ENCODE measurements around the gene ZNF584.
"Not testable (repeated sequence)": the region's sequence is repeated elsewhere in the genome, so short reads cannot be mapped to it uniquely, and the experiment has no call there.

Gene ZNF584

GRCh38 chr19:58372311-58373133, 35.9 kb upstream of the ZNF584 start:
- Histone ChIP-seq H3K9me3 (ENCODE audit: insufficient read depth, low read depth, low read length) (no peaks in the 10 kb centered on the region), H3K4me3 (ENCODE audit: low read depth, low read length) (no peak overlapping the region), H3K9ac (ENCODE audit: low read length) (no peak overlapping the region), H3K4me1 (ENCODE audit: control insufficient read depth in 1 of 2, insufficient read depth in 2 of 2, low read length in 2 of 2) (peaks cover 3 to 9% of the 10 kb centered on the region in 2 experiments), H3K36me3 (ENCODE audit: control insufficient read depth in 1 of 2, insufficient read depth in 2 of 2, low read length in 2 of 2) (peaks cover 5 to 8% of the 10 kb centered on the region in 2 experiments), H4K91ac (ENCODE audit: low read depth, low read length) (no peak overlapping the region), H2BK120ac (ENCODE audit: insufficient read depth, low read length, poor library complexity) (no peak overlapping the region), H2BK12ac (ENCODE audit: low read length) (no peak overlapping the region), H4K12ac (ENCODE audit: low read depth, low read length) (no peak overlapping the region), H3K27me3 (ENCODE audit: insufficient read depth, low read length) (no peaks in the 10 kb centered on the region), H3K4ac (ENCODE audit: low read depth, low read length) (no peak overlapping the region), H2AFZ (ENCODE audit: insufficient read depth, low read length, poor library complexity) (no peak overlapping the region), H3K18ac (ENCODE audit: low read length) (no peak overlapping the region), H3K4me2 (ENCODE audit: low read length) (no peak overlapping the region), H3K79me1 (ENCODE audit: low read length) (no peaks in the 10 kb centered on the region), H3K23ac (ENCODE audit: low read length) (no peak overlapping the region), H2AK5ac (ENCODE audit: low read length) (no peak overlapping the region), H4K8ac (ENCODE audit: low read depth, low read length) (no peak overlapping the region), H3K14ac (ENCODE audit: low read length) (no peak overlapping the region), H3K27ac (ENCODE audit: low read depth, low read length) (no peak overlapping the region), H2BK5ac (ENCODE audit: low read depth, low read length, poor library complexity) (no peak overlapping the region), H3K79me2 (ENCODE audit: control insufficient read depth, insufficient read depth, low read length, poor library complexity) (no peaks in the 10 kb centered on the region)
- peak in 1 of 2 donors; percentile 14 for DNase-seq
- no CpG with 5 or more reads among the region's 15 CpGs for WGBS (ENCODE audit: extremely low coverage, insufficient coverage, insufficient read length)

- Histone ChIP-seq H2AK5ac (ENCODE audit: low read length) (no peak overlapping the region), H2AFZ (ENCODE audit: insufficient read depth, low read length, poor library complexity) (no peak overlapping the region), H3K14ac (ENCODE audit: low read length) (no peak overlapping the region), H4K91ac (ENCODE audit: low read depth, low read length) (no peak overlapping the region), H3K36me3 (ENCODE audit: control insufficient read depth in 1 of 2, insufficient read depth in 2 of 2, low read length in 2 of 2) (no peaks in the 10 kb centered on the region), H3K4me1 (ENCODE audit: control insufficient read depth in 1 of 2, insufficient read depth in 2 of 2, low read length in 2 of 2) (peaks cover 3 to 9% of the 10 kb centered on the region in 2 experiments), H4K12ac (ENCODE audit: low read depth, low read length) (no peak overlapping the region), H2BK120ac (ENCODE audit: insufficient read depth, low read length, poor library complexity) (no peak overlapping the region), H2BK5ac (ENCODE audit: low read depth, low read length, poor library complexity) (no peak overlapping the region), H4K8ac (ENCODE audit: low read depth, low read length) (no peak overlapping the region), H3K18ac (ENCODE audit: low read length) (no peak overlapping the region), H3K4me2 (ENCODE audit: low read length) (no peak overlapping the region), H2BK12ac (ENCODE audit: low read length) (no peak overlapping the region), H3K23ac (ENCODE audit: low read length) (no peak overlapping the region), H3K27me3 (ENCODE audit: insufficient read depth, low read length) (no peaks in the 10 kb centered on the region), H3K9me3 (ENCODE audit: insufficient read depth, low read depth, low read length) (no peaks in the 10 kb centered on the region), H3K4ac (ENCODE audit: low read depth, low read length) (no peak overlapping the region), H3K79me1 (ENCODE audit: low read length) (no peaks in the 10 kb centered on the region), H3K27ac (ENCODE audit: low read depth, low read length) (no peak overlapping the region), H3K79me2 (ENCODE audit: control insufficient read depth, insufficient read depth, low read length, poor library complexity) (no peaks in the 10 kb centered on the region), H3K4me3 (ENCODE audit: low read depth, low read length) (no peak overlapping the region), H3K9ac (ENCODE audit: low read length) (no peak overlapping the region)
- no peak for DNase-seq
- WGBS (ENCODE audit: extremely low coverage, insufficient coverage, insufficient read length): no CpG with 5 or more reads among the region's 4 CpGs
These were observed 34.2 kb upstream of the ZNF584 start for GRCh38 chr19:58374200-58374599.

GRCh38 chr19:58376724-58377123, 31.7 kb upstream of the ZNF584 start:
- not testable (repeated sequence) for H3K79me1 ChIP-seq (ENCODE audit: low read length); H3K9ac ChIP-seq (ENCODE audit: low read length); H2BK5ac ChIP-seq (ENCODE audit: low read depth, low read length, poor library complexity); H2AK5ac ChIP-seq (ENCODE audit: low read length); H3K23ac ChIP-seq (ENCODE audit: low read length); H2BK120ac ChIP-seq (ENCODE audit: insufficient read depth, low read length, poor library complexity); H3K79me2 ChIP-seq (ENCODE audit: control insufficient read depth, insufficient read depth, low read length, poor library complexity); H4K91ac ChIP-seq (ENCODE audit: low read depth, low read length); H4K8ac ChIP-seq (ENCODE audit: low read depth, low read length); H3K27ac ChIP-seq (ENCODE audit: low read depth, low read length); H2BK12ac ChIP-seq (ENCODE audit: low read length); H3K9me3 ChIP-seq (ENCODE audit: insufficient read depth, low read depth, low read length); H2AFZ ChIP-seq (ENCODE audit: insufficient read depth, low read length, poor library complexity); H3K4me2 ChIP-seq (ENCODE audit: low read length); H3K4ac ChIP-seq (ENCODE audit: low read depth, low read length); H3K14ac ChIP-seq (ENCODE audit: low read length); H3K27me3 ChIP-seq (ENCODE audit: insufficient read depth, low read length); H4K12ac ChIP-seq (ENCODE audit: low read depth, low read length); DNase-seq; H3K4me3 ChIP-seq (ENCODE audit: low read depth, low read length); H3K36me3 ChIP-seq (ENCODE audit: control insufficient read depth in 1 of 2, insufficient read depth in 2 of 2, low read length in 2 of 2); H3K18ac ChIP-seq (ENCODE audit: low read length)
- WGBS (ENCODE audit: extremely low coverage, insufficient coverage, insufficient read length): no CpG with 5 or more reads among the region's 7 CpGs
- peaks cover 12 to 17% of the 10 kb centered on the region in 2 experiments for H3K4me1 ChIP-seq (ENCODE audit: control insufficient read depth in 1 of 2, insufficient read depth in 2 of 2, low read length in 2 of 2)

- H3K9me3 ChIP-seq (ENCODE audit: insufficient read depth, low read depth, low read length): no peaks in the 10 kb centered on the region
- DNase-seq: no peak
- H2AK5ac ChIP-seq (ENCODE audit: low read length): no peak overlapping the region
- H3K36me3 ChIP-seq (ENCODE audit: control insufficient read depth in 1 of 2, insufficient read depth in 2 of 2, low read length in 2 of 2): no peaks in the 10 kb centered on the region
- H4K8ac ChIP-seq (ENCODE audit: low read depth, low read length): no peak overlapping the region
- H2AFZ ChIP-seq (ENCODE audit: insufficient read depth, low read length, poor library complexity): no peak overlapping the region
- no CpG with 5 or more reads among the region's 6 CpGs for WGBS (ENCODE audit: extremely low coverage, insufficient coverage, insufficient read length)
- peak overlapping the region; percentile 2 for H3K18ac ChIP-seq (ENCODE audit: low read length)
- H2BK12ac ChIP-seq (ENCODE audit: low read length): no peak overlapping the region
- no peak overlapping the region for H3K23ac ChIP-seq (ENCODE audit: low read length)
- H3K4me2 ChIP-seq (ENCODE audit: low read length): no peak overlapping the region
- no peak overlapping the region for H2BK5ac ChIP-seq (ENCODE audit: low read depth, low read length, poor library complexity)
- no peak overlapping the region for H2BK120ac ChIP-seq (ENCODE audit: insufficient read depth, low read length, poor library complexity)
- H3K9ac ChIP-seq (ENCODE audit: low read length): no peak overlapping the region
- H3K27me3 ChIP-seq (ENCODE audit: insufficient read depth, low read length): no peaks in the 10 kb centered on the region
- no peak overlapping the region for H3K14ac ChIP-seq (ENCODE audit: low read length)
- H3K79me1 ChIP-seq (ENCODE audit: low read length): peaks cover 6% of the 10 kb centered on the region
- no peak overlapping the region for H3K27ac ChIP-seq (ENCODE audit: low read depth, low read length)
- H3K4me3 ChIP-seq (ENCODE audit: low read depth, low read length): no peak overlapping the region
- no peak overlapping the region for H4K91ac ChIP-seq (ENCODE audit: low read depth, low read length)
- H3K4me1 ChIP-seq (ENCODE audit: control insufficient read depth in 1 of 2, insufficient read depth in 2 of 2, low read length in 2 of 2): peaks cover 13 to 14% of the 10 kb centered on the region in 2 experiments
- no peak overlapping the region for H4K12ac ChIP-seq (ENCODE audit: low read depth, low read length)
- no peak overlapping the region for H3K4ac ChIP-seq (ENCODE audit: low read depth, low read length)
- H3K79me2 ChIP-seq (ENCODE audit: control insufficient read depth, insufficient read depth, low read length, poor library complexity): no peaks in the 10 kb centered on the region
These were observed 29.2 kb upstream of the ZNF584 start for GRCh38 chr19:58379246-58379645.
